ENCODE measurements around the gene NAXE.
A peak's percentile ranks its signal among the peaks of the same experiment; 100 is the strongest.

GRCh38 chr1:156583821-156584622 is 7.6 kb upstream of the NAXE start:
- no peak for TF ChIP-seq POLR2A (IDR thresholded peaks at IDR 0.05; ENCODE audit: low read depth, low read length)
- TF ChIP-seq POLR2AphosphoS5 (IDR thresholded peaks at IDR 0.05; ENCODE audit: low read depth, low read length): no peak
- no peak for TF ChIP-seq TAF1 (IDR thresholded peaks at IDR 0.05; ENCODE audit: low read depth, low read length)
- TF ChIP-seq PAX5 (IDR thresholded peaks at IDR 0.05; ENCODE audit: insufficient read depth, low read length, severe bottlenecking): peak; percentile 47

Data from GM12891 (cell line).